Measurements from ENCODE around the gene CRYGN.

The CRYGN gene

DNA sequence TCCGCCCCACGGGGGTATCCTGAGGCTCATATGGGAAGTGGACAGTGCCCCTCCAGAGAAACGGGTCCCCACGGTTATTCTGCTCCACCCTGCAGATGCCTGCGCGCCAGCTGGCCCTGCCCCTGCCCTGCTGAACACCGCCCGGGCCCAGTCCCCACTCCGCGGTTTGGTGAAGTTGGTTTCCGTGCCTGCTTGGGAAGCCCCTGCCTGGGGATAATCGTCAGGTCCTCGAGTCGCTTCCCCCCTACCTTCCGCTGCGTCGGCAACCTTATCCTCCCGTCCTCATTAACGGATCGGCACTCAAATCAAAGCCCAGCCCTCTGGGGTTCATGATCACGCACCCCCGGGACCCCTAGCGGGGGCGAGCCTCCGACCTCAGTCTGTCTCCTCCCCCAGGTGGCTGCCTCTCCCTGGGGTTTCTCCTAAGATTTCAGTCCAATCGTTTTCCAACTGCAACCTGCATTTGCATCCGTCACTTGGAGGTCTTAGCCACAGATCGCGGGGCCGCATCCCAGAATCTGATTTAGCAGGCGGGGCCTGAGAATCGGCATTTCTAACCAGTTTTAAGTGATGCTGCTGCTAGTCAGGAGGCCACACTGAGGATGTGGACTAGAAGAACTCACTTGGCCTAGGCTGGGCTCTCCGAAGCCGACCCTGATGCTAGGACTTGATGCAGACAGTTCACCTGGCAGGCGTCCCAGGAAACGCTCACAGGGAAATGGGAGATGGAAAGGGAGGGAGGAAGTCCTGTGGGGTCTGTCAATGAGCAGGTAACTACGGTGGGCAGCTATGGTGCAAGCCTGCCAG is 57.7 kb downstream of the CRYGN start:
- TF ChIP-seq, protein P1, sequence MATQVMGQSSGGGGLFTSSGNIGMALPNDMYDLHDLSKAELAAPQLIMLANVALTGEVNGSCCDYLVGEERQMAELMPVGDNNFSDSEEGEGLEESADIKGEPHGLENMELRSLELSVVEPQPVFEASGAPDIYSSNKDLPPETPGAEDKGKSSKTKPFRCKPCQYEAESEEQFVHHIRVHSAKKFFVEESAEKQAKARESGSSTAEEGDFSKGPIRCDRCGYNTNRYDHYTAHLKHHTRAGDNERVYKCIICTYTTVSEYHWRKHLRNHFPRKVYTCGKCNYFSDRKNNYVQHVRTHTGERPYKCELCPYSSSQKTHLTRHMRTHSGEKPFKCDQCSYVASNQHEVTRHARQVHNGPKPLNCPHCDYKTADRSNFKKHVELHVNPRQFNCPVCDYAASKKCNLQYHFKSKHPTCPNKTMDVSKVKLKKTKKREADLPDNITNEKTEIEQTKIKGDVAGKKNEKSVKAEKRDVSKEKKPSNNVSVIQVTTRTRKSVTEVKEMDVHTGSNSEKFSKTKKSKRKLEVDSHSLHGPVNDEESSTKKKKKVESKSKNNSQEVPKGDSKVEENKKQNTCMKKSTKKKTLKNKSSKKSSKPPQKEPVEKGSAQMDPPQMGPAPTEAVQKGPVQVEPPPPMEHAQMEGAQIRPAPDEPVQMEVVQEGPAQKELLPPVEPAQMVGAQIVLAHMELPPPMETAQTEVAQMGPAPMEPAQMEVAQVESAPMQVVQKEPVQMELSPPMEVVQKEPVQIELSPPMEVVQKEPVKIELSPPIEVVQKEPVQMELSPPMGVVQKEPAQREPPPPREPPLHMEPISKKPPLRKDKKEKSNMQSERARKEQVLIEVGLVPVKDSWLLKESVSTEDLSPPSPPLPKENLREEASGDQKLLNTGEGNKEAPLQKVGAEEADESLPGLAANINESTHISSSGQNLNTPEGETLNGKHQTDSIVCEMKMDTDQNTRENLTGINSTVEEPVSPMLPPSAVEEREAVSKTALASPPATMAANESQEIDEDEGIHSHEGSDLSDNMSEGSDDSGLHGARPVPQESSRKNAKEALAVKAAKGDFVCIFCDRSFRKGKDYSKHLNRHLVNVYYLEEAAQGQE (IDR thresholded peaks at IDR 0.05; ENCODE audit: insufficient read depth in 1 of 2, low read depth in 2 of 2, low read length in 2 of 2) = no peak
- TF ChIP-seq SIN3A (IDR thresholded peaks at IDR 0.05; ENCODE audit: borderline replicate concordance, insufficient read depth, low read length) = no peak
- no peak for TF ChIP-seq POLR2AphosphoS5 (IDR thresholded peaks at IDR 0.05; ENCODE audit: low read depth, low read length)
- no peak for TF ChIP-seq FOXP2 (optimal IDR thresholded peaks at IDR 0.05; ENCODE audit: borderline replicate concordance, extremely low read depth, extremely low read length, insufficient read depth)

DNA sequence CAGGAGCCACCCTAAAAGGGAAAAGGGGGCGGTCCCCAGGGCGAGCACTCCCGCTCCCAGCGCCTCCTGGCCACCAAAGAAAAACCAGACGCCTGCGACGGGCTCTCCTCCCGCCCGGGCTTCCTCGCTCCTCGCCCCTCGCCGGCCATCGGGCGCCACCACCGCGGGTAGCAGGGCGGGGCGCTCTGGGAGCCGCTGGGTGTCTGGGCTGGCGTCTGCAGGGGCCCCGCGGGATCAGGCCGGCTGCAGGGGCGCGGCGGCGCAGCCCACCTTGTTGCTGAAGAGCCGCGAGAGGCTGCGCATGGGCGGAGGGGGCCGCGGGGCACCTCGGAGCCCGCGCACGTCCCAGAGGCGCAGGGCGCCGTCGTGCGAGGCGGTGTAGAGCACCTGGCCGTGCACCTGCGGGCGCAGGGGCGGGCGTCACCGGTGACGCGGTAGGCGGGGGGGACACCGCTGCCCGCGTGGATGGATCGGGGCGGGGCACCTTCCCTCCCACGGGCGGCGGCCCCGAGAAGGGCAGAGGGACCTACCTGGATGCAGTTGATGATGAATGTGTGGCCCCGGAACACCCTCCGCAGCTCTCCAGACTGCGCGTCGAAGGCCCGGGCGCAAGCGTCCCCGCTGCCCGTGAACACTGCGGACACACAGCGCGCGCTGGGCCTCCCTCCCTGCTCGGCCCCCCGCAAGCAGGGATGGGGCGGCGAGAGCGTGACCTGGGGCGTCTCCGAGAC is 58.4 kb downstream of the CRYGN start:
- TF ChIP-seq, protein P1 (IDR thresholded peaks at IDR 0.05; ENCODE audit: insufficient read depth in 1 of 2, low read depth in 2 of 2, low read length in 2 of 2) = no peak
- TF ChIP-seq POLR2AphosphoS5 (IDR thresholded peaks at IDR 0.05; ENCODE audit: low read depth, low read length) (no peak), SIN3A (IDR thresholded peaks at IDR 0.05; ENCODE audit: borderline replicate concordance, insufficient read depth, low read length) (no peak), TAF1 (IDR thresholded peaks at IDR 0.05; ENCODE audit: borderline replicate concordance, insufficient read depth, low read length) (no peak), FOXP2 (optimal IDR thresholded peaks at IDR 0.05; ENCODE audit: borderline replicate concordance, extremely low read depth, extremely low read length, insufficient read depth) (no peak)

DNA sequence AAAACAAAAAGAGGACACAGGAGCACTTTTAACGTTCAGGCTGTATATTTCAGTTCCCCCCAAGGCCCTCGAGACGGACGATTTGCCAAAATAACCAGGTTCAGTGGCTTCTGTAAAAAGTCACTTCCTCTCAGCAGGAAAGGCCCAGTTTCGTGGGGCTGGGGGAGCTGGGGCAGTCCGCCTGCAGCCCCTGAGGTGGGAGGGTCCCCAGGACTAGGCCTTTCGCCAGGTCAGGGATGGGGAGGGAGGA is 58.9 kb downstream of the CRYGN start:
- no peak for TF ChIP-seq FOXP2 (optimal IDR thresholded peaks at IDR 0.05; ENCODE audit: borderline replicate concordance, extremely low read depth, extremely low read length, insufficient read depth)
- TF ChIP-seq, protein P1 (IDR thresholded peaks at IDR 0.05; ENCODE audit: insufficient read depth in 1 of 2, low read depth in 2 of 2, low read length in 2 of 2) = no peak
- TF ChIP-seq SIN3A (IDR thresholded peaks at IDR 0.05; ENCODE audit: borderline replicate concordance, insufficient read depth, low read length) = no peak
- no peak for TF ChIP-seq POLR2AphosphoS5 (IDR thresholded peaks at IDR 0.05; ENCODE audit: low read depth, low read length)
- no peak for TF ChIP-seq TAF1 (IDR thresholded peaks at IDR 0.05; ENCODE audit: borderline replicate concordance, insufficient read depth, low read length)

DNA sequence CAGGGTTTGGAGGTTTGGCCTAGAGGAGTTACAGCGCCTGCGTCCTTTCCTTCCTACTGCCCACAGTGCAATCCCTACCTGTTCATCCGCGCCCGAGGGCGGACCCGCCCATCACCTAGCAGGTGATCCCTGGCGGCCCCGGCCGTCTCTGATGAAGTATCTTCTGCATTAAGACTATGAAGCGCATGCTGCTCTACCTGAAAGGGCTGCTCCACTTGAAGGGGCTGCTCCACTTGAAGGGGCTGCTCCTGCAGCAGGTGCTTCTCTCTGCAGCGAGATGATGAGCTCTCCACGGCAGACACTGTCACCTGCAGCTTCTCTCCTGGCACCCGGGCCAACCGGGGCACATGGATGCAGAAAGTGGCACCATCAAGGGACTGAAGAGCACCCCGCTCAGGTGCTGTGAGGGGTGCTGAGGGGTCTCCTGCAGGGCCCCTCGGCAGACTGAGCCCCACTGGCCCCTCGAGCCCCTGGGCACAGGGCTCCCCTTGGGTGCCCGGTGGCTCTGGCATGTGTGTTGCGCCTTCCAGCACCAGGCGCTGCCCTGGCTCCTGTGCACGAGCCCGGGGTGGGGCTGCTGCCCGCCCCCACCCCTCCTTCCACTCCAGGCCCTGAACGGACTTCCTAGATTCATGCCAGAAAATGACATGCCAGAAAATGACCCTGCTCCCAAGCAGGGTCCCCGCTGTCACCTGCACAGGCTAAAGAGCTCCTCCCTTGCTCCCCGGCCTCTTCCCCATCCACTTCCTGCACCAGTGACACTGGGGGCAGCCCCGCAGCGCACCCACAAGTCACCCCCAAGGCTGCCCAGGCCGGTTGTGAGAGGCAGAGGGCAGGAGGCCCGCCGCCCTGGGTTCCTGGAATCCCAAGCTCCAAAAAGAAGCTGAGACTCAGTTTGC is 59.5 kb downstream of the CRYGN start:
- TF ChIP-seq TAF1 (IDR thresholded peaks at IDR 0.05; ENCODE audit: borderline replicate concordance, insufficient read depth, low read length) (no peak), POLR2AphosphoS5 (IDR thresholded peaks at IDR 0.05; ENCODE audit: low read depth, low read length) (no peak), FOXP2 (optimal IDR thresholded peaks at IDR 0.05; ENCODE audit: borderline replicate concordance, extremely low read depth, extremely low read length, insufficient read depth) (no peak), SIN3A (IDR thresholded peaks at IDR 0.05; ENCODE audit: borderline replicate concordance, insufficient read depth, low read length) (no peak)
- TF ChIP-seq, protein P1 (IDR thresholded peaks at IDR 0.05; ENCODE audit: insufficient read depth in 1 of 2, low read depth in 2 of 2, low read length in 2 of 2) = no peak
